GM18526 (cell line): ENCODE results near the gene AFF2.

Experiments
- POLR2A ChIP-seq: IDR thresholded peaks from 3 replicates; pipeline ENCODE4 v1.6.1; 2011; ENCODE audit not compliant: insufficient read length; ENCODE audit errors: extremely low read depth

The AFF2 gene

GRCh38 chrX:148517176-148517575 is 16.8 kb downstream of the AFF2 start:
- no peak for TF ChIP-seq POLR2A

GRCh38 chrX:148522006-148522405 is 21.6 kb downstream of the AFF2 start:
- TF ChIP-seq POLR2A: no peak

- no peak for TF ChIP-seq POLR2A
Measured at GRCh38 chrX:148523303-148524080, 23.1 kb downstream of the AFF2 start.

- TF ChIP-seq POLR2A: no peak
Measured at GRCh38 chrX:148530464-148531077, 30.2 kb downstream of the AFF2 start.

GRCh38 chrX:148534291-148534690 is 33.9 kb downstream of the AFF2 start:
- TF ChIP-seq POLR2A: no peak

- no peak for TF ChIP-seq POLR2A
Measured at GRCh38 chrX:148535639-148536038, 35.2 kb downstream of the AFF2 start.

- no peak for TF ChIP-seq POLR2A
Measured at GRCh38 chrX:148536961-148537360, 36.5 kb downstream of the AFF2 start.

GRCh38 chrX:148537556-148538182 is 37.3 kb downstream of the AFF2 start:
- no peak for TF ChIP-seq POLR2A

- TF ChIP-seq POLR2A: no peak
Measured at GRCh38 chrX:148538582-148538981, 38.2 kb downstream of the AFF2 start.

GRCh38 chrX:148540114-148540513 is 39.7 kb downstream of the AFF2 start:
- no peak for TF ChIP-seq POLR2A

GRCh38 chrX:148540671-148541583 is 40.5 kb downstream of the AFF2 start:
- TF ChIP-seq POLR2A: no peak

GRCh38 chrX:148541584-148541940 is 41.1 kb downstream of the AFF2 start:
- no peak for TF ChIP-seq POLR2A

- TF ChIP-seq POLR2A: no peak
Measured at GRCh38 chrX:148542481-148543255, 42.3 kb downstream of the AFF2 start.

- TF ChIP-seq POLR2A: no peak
Measured at GRCh38 chrX:148552775-148553174, 52.4 kb downstream of the AFF2 start.

- no peak for TF ChIP-seq POLR2A
Measured at GRCh38 chrX:148555101-148555500, 54.7 kb downstream of the AFF2 start.
